Peyer's patch (tissue), 4 donors: ENCODE measurements around the gene ZP2.

Experiments used
- CTCF ChIP-seq, 6 experiments: fragments of 450-650 bp in 4 of 6; fragments of 200-600 bp in 2 of 6; sonication (generic) in 1 of 6; IDR thresholded peaks; one replicate each; pipeline ENCODE4 v1.5.1; 2017 to 2019; ENCODE audit warnings: antibody characterized with exemption in 6 of 6, mild to moderate bottlenecking in 3 of 6, moderate library complexity in 1 of 6
- POLR2A ChIP-seq, 2 donors: fragments of 450-650 bp; IDR thresholded peaks; one replicate each; pipeline ENCODE4 v1.5.1; 2017; ENCODE audit warnings: antibody characterized with exemption in 2 of 2, mild to moderate bottlenecking in 2 of 2, moderate library complexity in 2 of 2

- no peak for TF ChIP-seq CTCF (IDR thresholded peaks at IDR 0.05)
- no peak for TF ChIP-seq POLR2A (IDR thresholded peaks at IDR 0.05)
These were observed 25.6 kb downstream of the ZP2 start for GRCh38 chr16:21185659-21186325.
